Eye (tissue), 1 donor: ENCODE measurements around the gene INPP5A.
"Not testable (repeated sequence)": the region's sequence is repeated elsewhere in the genome, so short reads cannot be mapped to it uniquely, and the experiment has no call there.

Experiments used
- DNase-seq: peaks from one replicate; pipeline ENCODE4 v3.0.0-alpha.2; 2015

Gene INPP5A

GRCh38 chr10:132777441-132777840, 239.9 kb downstream of the INPP5A start:
- DNase-seq, result no peak

- DNase-seq, result peak; percentile 12
Measured at GRCh38 chr10:132779549-132780294, 242.1 kb downstream of the INPP5A start.

DNA sequence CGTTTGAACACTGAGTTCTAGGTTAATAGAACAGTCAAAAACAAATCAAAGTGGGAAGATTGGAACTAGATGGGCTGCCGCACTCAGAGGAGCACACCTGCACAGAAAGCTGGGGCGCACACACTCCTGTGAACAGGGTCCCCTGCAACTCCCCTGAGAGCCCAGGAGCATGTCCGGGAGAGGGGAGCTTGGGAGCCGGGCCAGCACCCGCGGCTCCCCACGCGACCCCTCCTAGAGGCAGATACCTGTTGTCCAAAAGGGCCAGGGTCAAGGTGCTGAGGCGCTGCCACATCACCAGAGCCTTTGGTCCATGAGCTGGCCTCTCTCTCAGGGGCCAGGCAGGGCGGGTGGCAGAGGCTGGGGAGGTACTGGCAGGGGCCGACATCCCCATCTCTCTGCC, 242.8 kb downstream of the INPP5A start:
- DNase-seq, result no peak

- DNase-seq, result no peak
Measured at GRCh38 chr10:132781556-132781955, 244.0 kb downstream of the INPP5A start.

GRCh38 chr10:132783165-132783939, 245.8 kb downstream of the INPP5A start:
- peak; percentile 72 for DNase-seq

GRCh38 chr10:132783940-132784865, 246.6 kb downstream of the INPP5A start:
- DNase-seq, result peak; percentile 68

GRCh38 chr10:132784866-132785722, 247.5 kb downstream of the INPP5A start:
- peak; percentile 64 for DNase-seq

DNA sequence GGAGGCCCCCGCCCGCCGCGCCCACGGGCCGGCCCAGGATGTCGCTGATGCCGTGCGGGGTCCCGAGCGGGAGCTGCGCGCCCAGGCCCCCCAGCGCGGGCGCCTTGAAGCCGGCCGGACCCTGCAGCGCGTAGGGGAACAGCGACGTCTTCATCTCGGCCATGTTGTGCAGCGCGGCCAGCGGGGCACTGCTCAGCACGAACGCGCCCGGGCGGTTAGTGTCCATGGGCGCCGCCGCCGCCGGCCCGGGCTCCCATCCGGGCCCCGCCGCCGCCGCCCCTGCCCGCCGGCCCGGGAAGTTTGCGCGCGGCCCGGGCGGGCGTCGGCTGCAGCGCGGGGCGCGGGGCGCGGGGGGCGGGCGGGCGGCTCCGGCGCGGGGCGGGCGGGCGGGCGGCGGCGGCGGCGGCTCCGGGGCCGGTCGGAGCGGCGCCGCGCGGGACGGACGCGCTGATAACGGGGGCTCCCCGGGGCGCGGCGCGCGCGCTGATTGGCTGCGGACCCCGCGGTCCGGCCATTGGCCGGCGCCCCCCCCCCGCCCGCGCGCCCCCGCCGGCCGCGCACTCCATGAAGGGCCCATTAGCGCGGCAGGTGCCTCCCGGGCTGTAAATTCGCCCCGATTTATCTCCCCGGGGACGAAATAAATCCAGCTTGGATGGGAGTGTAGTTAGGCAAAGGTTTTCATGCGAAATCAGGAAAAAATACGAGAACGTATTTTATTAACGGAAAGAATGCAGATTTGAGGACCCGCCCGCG, 248.3 kb downstream of the INPP5A start, which contains the start of gene NKX6-2:
TSS of gene NKX6-2 (minus strand) at position 425 of the 753 bp plus-strand sequence. CDS start at position 226, 199 bp downstream.
- DNase-seq, result peak; percentile 57

DNA sequence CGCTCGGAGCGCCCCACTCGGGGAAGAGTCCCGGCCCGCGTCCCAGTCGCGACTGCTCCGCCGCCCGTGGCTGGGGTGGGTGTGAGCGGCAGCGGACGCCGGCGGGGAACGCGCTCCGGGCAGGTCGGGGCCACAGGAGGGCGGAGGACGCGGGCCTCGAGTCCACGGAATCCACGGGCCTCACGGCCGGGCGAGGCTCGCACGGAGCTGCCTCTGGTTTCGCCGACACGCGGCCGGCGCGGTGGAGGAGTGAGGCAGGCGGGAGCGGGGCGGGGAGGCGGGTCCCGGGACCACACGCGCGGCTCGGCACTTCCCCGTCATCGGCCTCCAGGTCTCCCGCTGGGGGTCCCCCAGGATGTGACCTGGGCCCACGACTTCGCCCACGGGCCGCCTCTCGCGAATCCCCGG, 248.9 kb downstream of the INPP5A start:
- DNase-seq, result peak; percentile 55

- peak; percentile 61 for DNase-seq
Measured at GRCh38 chr10:132786884-132787494, 249.4 kb downstream of the INPP5A start.

DNA sequence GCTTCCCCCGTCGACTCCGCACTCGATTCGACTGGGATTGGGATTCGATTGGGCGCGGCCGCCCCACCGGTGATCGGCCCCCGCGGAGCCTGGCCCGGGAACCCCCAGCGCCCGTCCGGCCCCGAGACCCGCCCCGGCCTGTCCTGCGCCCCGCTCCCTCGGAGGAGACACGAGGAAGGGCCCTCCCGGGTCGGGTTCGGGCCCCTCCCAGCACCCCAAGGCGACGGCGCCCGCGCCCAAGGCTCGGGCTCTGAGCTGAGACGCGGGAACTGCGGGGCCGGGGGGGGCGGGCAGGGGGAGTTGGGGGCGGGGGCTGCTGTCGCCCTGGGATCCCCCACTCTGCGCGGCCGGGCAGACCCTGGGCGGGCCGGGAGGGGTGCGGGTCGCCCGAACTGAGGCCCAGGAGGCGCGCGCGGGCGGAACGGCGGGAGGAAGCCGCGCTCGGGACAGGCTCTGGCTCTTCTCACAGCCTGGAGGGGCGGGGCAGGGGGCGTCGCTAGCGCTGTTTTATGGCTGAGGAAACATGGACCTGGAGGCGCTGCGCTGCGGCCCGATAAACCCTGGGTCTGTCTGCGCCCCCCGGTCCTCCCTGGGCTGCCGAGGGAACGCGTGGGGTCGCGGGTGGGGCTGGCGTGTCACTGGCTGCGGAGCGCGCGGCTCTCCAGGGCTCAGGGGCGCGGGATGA, 250.1 kb downstream of the INPP5A start:
- peak; percentile 67 for DNase-seq

GRCh38 chr10:132788180-132788830, 250.7 kb downstream of the INPP5A start:
- peak; percentile 70 for DNase-seq

- DNase-seq, result peak; percentile 45
Measured at GRCh38 chr10:132788831-132789219, 251.2 kb downstream of the INPP5A start.

DNA sequence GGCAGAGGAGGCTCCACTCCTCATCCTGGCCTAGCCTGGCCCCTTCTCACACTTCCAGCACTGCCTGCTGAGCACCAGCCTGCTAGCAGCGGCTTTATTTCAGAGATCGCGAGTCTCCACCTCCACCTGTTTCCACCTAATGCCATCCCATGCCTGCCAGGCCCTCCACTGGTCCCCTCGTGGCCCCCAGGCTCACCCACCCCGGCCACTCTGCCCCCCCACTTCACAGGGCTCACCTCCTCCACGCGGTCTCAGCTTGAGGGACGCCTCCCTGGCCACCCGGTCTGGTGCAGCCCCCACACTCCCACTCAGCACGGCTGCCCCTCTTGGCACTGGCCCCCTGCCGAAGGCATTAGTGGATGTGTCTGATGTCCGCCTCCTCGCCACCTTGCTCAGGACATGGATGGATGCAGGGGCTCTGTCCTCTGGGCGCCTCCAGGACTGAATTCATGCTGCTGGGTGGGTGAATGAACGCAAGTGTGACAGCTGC, 252.1 kb downstream of the INPP5A start:
- peak; percentile 17 for DNase-seq

DNA sequence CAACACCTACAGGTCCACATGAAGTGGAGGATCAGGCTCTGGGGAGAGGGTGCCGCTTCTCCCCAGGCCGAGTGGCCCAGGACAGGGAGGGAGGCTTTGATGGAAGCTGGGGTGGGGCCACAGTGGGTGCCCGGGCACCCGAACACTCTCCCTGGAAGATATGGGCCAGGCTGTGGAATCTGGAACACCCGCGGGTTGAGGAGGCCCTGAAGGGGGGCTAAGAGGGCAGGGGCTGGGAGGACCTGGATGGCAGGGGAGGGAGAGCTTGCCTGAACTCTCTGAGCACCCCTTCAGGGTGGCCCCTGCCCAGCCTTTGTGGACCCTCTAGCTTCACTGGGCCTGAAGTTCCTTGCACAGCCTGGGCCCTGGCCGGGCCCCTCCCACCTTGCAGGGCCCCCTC, 252.9 kb downstream of the INPP5A start:
- peak; percentile 19 for DNase-seq

DNA sequence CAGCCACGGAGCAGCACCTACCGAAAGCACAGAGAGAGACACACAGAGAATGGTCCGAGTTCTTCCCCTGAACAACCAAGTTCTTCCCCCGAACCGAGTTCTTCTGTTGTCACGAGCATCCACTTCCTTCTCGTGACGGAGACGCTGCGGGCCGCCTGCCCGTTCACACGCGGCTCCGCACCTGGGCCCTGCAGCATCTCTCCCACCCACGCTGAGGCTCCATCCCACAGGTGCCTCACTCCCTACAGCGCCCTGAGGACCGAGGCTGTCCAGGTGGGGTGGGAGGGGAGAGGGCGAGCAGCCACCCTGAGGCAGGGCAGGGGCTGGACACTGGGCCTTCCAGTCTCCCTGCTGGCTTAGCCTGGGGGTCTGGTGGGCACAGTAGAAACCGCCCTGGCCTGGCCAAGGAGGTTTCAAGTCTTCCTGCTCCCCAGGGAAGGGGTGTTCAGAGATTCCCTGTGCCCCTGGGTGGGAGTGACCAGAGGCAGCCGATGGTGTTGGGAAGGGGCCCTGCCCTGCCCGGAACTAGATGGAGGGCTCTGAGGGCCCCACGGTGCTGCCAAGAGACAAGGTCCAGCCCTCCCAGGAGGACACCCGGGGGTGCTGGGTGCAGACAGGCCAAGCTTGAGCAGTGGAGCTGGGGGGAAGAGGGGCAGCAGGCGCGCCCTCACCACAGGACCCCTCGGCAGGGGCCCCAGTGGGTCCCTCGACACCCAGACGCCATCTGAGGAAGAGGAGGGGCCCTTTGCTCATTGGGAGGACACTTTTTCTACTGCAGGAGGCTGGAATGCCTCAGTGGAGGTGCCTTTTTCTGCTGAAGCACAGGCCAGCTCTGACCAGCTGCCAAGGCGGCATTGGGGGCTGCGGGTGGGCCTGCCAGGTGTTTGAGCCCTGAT, 253.6 kb downstream of the INPP5A start:
- DNase-seq, result no peak

DNA sequence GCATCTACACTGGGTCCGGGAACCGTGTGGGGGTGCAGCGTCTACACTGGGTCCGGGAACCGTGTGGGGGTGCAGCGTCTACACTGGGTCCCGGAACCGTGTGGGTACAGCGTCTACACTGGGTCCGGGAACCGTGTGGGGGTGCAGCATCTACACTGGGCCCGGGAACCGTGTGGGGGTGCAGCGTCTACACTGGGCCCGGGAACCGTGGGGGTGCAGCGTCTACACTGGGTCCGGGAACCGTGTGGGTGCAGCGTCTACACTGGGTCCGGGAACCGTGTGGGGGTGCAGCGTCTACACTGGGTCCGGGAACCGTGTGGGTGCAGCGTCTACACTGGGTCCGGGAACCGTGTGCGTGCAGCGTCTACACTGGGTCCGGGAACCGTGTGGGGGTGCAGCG, 254.5 kb downstream of the INPP5A start:
- DNase-seq, result not testable (repeated sequence)

- no peak for DNase-seq
Measured at GRCh38 chr10:132792796-132793195, 255.2 kb downstream of the INPP5A start.
